GM12878 (cell line): ENCODE results near the gene PYGM.

ENCODE experiments used
- CTCF ChIP-seq, 3 experiments: IDR thresholded peaks in 2 of 3; conservative IDR thresholded peaks in 1 of 3; 2 replicates each; pipeline ENCODE4 v1.5.1; 2011; ENCODE audit warnings: low read depth in 3 of 3, low read length in 3 of 3, mild to moderate bottlenecking in 3 of 3, control low read depth in 2 of 3, moderate library complexity in 2 of 3, inconsistent platforms in 1 of 3, mixed read lengths in 1 of 3; ENCODE audit not compliant: control insufficient read depth in 2 of 3, insufficient read depth in 1 of 3; ENCODE audit errors: extremely low read depth in 1 of 3
- NBN ChIP-seq: fragments of 450-650 bp; IDR thresholded peaks from 2 replicates; pipeline ENCODE4 v1.6.1; 2016
- STAT3 ChIP-seq: IDR thresholded peaks from 2 replicates; pipeline ENCODE4 v1.6.1; 2011; ENCODE audit warnings: low read depth, low read length, improper control_type of control experiment
- ZZZ3 ChIP-seq: IDR thresholded peaks from 2 replicates; pipeline ENCODE4 v1.6.1; 2011; ENCODE audit warnings: low read depth; ENCODE audit not compliant: control insufficient read depth, insufficient read length
- TF ChIP-seq, protein P1 (sequence below): fragments of 450-650 bp; IDR thresholded peaks from 2 replicates; pipeline ENCODE4 v1.6.1; 2016; ENCODE audit warnings: mild to moderate bottlenecking

DNA sequence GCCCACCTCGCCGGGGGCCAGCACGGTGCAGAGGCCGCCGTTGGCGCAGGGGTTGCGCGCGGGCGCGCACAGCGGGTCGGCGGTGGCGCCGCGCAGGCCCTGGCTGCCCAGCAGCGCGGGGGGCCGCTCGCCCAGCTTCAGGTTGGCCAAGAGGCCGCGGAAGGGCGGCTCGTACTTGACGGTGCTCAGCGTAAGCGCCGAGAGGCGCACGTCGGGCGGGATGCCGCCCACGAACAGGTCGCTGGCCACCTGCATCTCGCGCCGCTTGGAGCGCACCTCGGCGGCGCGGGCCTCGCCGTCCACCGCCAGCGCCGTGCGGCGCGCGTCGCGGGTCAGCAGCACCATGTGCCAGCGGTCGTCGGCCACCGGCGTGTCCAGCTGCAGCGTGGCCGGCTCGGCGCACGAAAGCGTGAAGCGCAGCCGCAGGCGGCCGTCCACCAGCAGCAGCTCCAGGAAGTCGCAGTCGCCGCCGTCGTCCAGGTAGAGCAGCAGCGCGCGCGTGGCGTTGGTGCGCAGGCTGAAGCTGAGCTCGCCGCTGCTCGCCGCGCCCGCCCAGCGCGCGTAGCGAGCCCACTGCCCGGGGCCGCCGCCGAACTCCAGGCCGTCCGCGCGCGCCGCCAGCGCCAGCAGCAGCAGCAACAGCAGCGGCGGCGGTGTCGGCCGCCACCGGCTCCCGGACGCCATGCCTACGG is 46.6 kb downstream of the PYGM start:
- no peak for TF ChIP-seq ZZZ3
- no peak for TF ChIP-seq CTCF (IDR thresholded peaks at IDR 0.05 in 2 of 3, conservative IDR thresholded peaks at IDR 0.05 in 1 of 3; ENCODE audit: control insufficient read depth in 2 of 3, extremely low read depth in 1 of 3, insufficient read depth in 1 of 3, low read depth in 3 of 3, low read length in 3 of 3)
- TF ChIP-seq, protein P1, sequence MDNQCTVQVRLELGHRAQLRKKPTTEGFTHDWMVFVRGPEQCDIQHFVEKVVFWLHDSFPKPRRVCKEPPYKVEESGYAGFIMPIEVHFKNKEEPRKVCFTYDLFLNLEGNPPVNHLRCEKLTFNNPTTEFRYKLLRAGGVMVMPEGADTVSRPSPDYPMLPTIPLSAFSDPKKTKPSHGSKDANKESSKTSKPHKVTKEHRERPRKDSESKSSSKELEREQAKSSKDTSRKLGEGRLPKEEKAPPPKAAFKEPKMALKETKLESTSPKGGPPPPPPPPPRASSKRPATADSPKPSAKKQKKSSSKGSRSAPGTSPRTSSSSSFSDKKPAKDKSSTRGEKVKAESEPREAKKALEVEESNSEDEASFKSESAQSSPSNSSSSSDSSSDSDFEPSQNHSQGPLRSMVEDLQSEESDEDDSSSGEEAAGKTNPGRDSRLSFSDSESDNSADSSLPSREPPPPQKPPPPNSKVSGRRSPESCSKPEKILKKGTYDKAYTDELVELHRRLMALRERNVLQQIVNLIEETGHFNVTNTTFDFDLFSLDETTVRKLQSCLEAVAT, result no peak
- no peak for TF ChIP-seq STAT3
- TF ChIP-seq NBN, result no peak
